HG03097 (cell line): Measurements from ENCODE around the gene ZRANB1.
A peak's percentile ranks its signal among the peaks of the same experiment; 100 is the strongest.
"Not testable (repeated sequence)": the region's sequence is repeated elsewhere in the genome, so short reads cannot be mapped to it uniquely, and the experiment has no call there.

ENCODE experiments used
- ATAC-seq: cut with Tn5 transposase; IDR thresholded peaks from one replicate; pipeline ENCODE4 v1.9.1; 2021; ENCODE audit not compliant: unreplicated experiment, low FRiP score

ZRANB1 gene

GRCh38 chr10:124941823-124942222 is at the start of gene ZRANB1:
Gene ZRANB1 (plus strand): TSS chr10:124942123. CDS start chr10:124942494, 371 bp downstream.
- ATAC-seq: no peak

GRCh38 chr10:124892905-124893304 is 49.0 kb upstream of the ZRANB1 start:
- no peak for ATAC-seq

GRCh38 chr10:124894569-124895215 is 47.2 kb upstream of the ZRANB1 start:
- no peak for ATAC-seq

- ATAC-seq: no peak
These were observed 45.2 kb upstream of the ZRANB1 start for GRCh38 chr10:124896751-124897150.

- no peak for ATAC-seq
These were observed 43.5 kb upstream of the ZRANB1 start for GRCh38 chr10:124898471-124898870.

- no peak for ATAC-seq
These were observed 42.8 kb upstream of the ZRANB1 start for GRCh38 chr10:124899151-124899550.

GRCh38 chr10:124902462-124902861 is 39.5 kb upstream of the ZRANB1 start:
- no peak for ATAC-seq

- no peak for ATAC-seq
These were observed 38.8 kb upstream of the ZRANB1 start for GRCh38 chr10:124903111-124903510.

- ATAC-seq: no peak
These were observed 37.1 kb upstream of the ZRANB1 start for GRCh38 chr10:124904796-124905195.

- ATAC-seq: no peak
These were observed 35.3 kb upstream of the ZRANB1 start for GRCh38 chr10:124906551-124907001.

GRCh38 chr10:124909563-124909962 is 32.4 kb upstream of the ZRANB1 start:
- ATAC-seq: no peak

GRCh38 chr10:124911124-124912067 is 30.5 kb upstream of the ZRANB1 start:
- no peak for ATAC-seq

- ATAC-seq: no peak
These were observed 29.6 kb upstream of the ZRANB1 start for GRCh38 chr10:124912101-124912886.

- no peak for ATAC-seq
These were observed 28.8 kb upstream of the ZRANB1 start for GRCh38 chr10:124913167-124913566.

- ATAC-seq: not testable (repeated sequence)
These were observed 27.5 kb upstream of the ZRANB1 start for GRCh38 chr10:124914398-124914797.

GRCh38 chr10:124916098-124916584 is 25.8 kb upstream of the ZRANB1 start:
- no peak for ATAC-seq

- ATAC-seq: peak; percentile 94
These were observed 25.1 kb upstream of the ZRANB1 start for GRCh38 chr10:124916585-124917427.

GRCh38 chr10:124917428-124918190 is 24.3 kb upstream of the ZRANB1 start:
- peak; percentile 1 for ATAC-seq

- no peak for ATAC-seq
These were observed 23.6 kb upstream of the ZRANB1 start for GRCh38 chr10:124918191-124918830.
